NCI-H2081 treated with DMSO at 0.1 percent for 48 hours (cell line): ENCODE results near the gene ITIH3.

Source experiments
- DNase-seq: peaks from one replicate; lab custom pipeline; 2025; lab: John Stamatoyannopoulos, UW

ITIH3 gene

DNA sequence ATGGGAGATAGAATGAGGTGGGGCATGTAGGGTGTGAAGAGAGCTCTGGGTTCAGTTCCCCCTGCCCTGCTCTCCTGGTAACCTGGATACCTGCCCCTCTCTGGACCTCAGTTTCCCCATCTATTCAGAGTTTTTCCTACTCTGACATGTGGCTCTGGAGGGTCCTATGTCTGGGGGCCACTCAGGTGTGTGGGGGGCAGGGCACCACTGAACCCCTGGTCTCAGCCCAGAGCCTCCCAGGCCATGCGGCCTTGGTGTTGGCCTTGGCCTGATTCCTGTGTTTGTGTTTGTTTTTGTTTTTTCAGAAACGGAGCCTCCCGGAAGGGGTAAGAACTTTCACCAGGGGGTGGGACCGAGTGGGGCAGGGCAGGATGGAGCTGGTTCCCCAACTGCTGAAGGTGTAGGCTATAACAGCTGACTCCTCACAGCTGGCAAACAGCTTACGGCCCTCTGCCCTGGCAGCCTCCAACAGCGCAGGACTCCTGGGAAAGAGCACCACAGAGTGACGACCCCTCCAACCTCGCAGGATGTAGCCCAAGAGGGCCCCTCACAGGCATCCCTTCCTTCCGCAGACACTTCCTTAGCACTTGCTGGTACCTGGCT lies 803 bp downstream of the ITIH3 start:
- no peak for DNase-seq

DNA sequence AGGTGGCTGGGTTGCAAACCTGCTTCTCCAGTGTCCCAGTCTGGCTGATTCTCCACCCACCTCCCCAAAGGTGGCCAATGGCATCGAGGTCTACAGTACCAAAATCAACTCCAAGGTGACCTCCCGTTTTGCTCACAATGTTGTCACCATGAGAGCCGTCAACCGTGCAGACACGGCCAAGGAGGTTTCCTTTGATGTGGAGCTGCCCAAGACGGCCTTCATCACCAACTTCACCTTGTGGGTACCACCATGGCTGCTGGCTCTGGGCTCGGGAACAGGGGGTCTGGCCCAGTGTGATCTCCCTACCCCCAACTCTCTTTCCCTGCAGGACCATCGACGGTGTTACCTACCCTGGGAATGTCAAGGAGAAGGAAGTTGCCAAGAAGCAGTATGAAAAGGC lies 1.8 kb downstream of the ITIH3 start:
- no peak for DNase-seq

DNA sequence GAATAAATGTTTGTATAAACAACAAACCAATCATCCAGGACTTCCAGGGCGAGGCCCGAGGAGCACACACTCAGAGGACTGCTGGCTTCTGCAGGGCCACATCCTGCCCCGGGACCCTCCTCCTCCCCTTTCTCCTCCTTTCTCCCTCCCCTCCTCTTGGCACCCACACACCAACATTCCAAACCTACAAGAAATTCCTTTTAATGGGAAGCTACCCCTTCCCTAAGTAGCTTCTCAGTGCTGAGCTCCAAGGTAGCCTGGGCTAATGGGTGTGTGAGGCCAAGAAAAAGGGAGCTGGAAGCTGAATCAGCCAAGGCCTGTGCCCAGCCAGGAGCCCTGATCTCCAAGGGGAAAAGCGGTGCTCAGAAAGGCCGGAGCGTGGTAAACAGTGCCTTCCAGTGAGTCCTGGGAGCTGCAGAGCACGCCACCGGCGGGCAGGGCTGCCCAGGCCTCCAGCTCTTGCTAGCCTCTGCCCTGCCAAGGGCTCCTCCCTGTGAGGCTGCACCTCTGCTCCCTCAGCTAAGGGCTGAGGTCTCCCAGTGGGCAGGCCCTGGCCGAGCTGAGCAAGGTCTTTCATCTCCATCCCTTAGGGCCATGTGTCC lies 3.9 kb downstream of the ITIH3 start:
- no peak for DNase-seq

DNA sequence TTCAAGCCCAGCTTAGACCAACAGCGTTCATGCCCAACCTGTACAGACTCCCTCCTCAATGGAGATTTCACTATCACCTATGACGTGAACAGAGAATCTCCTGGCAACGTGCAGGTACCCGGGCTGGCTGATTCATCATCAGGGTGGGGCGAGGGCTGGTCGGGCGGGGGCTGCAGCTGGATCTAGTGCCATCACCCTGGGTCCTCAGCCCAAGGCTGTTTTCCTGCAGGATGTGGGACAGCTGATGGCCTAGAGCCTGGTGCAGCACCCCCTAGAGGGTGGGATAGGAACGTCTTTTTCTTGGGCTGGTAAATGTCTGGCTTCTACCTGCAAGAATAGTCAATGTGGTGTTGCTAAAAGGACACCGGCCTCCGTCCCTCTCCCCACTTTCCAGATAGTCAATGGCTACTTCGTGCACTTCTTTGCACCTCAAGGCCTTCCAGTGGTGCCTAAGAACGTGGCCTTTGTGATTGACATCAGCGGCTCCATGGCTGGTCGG lies 4.4 kb downstream of the ITIH3 start:
- DNase-seq, result no peak

DNA sequence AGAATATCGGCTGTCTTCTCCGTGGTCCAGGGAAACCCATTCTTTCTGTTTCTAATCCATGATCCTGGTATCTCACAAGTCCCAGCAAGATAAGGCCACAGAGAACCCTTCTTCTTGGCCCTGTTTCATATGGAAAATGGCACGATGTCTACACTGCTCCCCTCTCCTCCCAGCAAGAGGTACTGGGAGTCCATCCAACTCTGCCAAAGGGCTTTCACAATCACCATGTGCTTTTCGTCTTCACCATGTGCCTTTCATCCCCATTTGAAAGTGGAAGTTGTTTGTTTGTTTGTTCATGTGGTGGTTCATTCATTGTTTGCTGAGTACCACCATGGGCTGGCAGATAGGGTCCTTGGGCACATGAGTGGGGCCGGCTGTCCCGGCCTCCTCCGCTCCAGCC lies 5.5 kb downstream of the ITIH3 start:
- no peak for DNase-seq

DNA sequence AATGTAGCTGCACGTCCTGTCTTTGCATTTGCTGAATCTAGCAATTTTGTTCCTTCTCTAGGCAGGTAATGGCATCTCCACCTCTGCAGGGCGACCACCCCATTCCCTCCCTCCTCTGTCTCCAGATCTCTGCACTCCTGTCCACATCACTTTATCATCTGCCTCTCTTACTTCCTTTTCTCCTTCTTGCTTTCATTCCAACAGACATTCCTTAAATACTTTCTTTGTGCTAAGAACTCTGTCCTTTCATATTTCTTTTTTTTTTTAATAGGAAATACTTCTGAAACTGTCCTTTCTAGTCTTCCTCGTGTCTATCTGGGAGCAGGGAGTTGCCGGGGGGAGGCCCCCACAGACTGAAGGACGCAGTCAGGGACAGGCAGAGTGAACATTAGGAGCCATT lies 7.2 kb downstream of the ITIH3 start:
- no peak for DNase-seq

DNA sequence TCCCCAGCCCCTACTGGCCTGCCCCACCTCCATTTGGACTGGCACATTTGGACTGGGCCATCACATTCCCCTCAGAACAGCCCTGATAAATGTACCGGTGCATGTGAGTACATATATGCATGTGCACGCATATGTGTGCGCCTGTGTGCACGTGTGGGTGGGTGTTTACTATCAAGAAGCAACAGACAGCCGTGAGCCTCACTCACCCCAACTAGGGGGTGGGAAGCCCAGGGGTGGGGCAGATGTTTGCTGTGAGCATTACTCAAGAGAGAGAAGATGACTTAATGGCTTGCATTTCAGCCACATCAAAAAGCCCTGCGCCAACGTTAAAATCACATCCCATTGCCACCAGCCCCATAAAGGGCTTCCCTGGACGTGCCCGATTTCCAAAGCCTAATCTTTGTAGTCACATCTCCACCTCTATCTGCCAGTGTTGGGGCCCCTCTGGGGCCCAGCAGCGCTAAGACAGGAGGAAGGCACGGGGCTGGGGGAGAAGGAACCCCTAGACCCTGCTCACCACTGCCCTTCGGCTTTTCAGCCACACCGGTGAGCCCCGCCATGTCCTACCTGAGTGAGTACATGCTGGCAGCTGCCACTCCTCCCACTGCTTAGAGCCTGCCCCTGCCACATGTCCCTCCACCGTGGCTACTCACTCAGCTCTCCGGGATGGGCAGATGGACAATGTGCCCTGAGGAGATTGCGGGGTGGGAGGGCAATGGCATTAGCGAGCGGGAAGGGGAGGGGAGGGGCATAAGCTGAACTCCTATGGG lies 10.9 kb downstream of the ITIH3 start:
- no peak for DNase-seq

DNA sequence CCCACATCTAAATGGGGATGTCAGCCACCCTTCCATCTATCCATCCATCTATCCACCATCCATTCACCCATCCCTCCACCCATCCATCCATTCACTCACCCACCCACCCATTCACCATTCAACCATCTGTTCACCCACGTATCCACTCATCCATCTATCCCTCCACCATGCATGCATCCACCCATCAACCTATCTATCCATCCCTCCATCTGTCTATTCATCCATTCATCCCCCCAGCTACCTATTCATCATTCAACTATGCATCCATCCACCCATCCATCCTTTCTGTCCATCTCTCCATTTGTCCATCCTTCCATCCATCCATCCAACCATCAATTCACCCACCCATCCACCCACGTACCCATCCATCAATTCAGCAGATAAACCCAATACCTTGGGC lies 14.6 kb downstream of the ITIH3 start:
- DNase-seq, result no peak

DNA sequence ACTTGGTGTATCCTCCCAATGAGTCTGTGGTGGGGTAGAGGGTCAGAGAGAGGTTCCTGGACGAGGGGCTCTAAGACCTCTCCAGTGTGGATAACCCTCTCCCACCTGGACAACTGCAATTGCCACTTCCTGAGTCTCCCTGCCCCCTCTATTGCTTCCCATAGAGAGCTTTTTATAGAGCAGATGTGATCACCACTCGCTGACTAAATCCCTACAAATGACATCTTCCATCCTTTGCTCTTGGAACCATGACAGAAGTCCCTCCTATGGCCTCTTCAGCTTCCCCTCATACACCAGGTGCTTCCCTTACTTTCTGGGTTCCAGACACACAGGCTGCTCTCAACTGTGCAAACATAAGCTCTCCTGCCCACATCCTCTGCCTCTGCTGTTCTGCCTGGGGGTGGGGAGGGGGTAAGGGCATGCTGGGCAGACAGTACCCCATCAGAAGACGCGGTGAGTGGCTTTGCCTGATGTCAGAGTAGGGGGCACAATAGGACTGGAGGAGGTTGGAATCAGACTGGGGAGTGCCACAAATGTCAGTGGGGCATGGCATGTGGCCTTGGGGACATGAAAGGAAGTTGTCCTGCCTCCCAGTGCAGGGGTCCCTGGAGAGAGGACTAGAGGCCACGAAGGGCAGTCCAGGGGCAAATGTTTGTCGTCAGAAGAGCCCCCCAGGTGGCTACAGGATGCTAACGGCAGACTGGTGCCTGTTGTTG lies 15.2 kb downstream of the ITIH3 start:
- DNase-seq, result no peak

DNA sequence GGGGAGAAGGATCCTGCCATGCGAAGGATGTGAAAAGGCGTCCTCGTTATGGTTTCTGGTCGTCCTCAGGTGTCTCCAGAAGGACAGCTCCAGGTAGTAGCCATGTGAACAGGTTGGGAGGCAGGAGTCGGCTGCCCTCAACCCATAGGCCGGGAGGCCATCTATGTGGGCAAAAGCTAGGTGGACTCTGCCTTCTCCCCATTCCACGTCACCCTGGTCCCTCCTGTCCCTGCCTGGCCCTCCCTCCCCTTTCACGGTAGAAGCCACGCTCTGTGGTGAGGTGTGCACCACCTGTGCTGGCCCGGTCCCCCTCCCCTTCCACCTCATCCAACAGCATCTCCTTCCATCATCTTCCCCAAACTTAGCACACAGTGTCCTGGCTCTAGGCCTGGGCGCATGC lies 16.3 kb downstream of the ITIH3 start:
- no peak for DNase-seq

DNA sequence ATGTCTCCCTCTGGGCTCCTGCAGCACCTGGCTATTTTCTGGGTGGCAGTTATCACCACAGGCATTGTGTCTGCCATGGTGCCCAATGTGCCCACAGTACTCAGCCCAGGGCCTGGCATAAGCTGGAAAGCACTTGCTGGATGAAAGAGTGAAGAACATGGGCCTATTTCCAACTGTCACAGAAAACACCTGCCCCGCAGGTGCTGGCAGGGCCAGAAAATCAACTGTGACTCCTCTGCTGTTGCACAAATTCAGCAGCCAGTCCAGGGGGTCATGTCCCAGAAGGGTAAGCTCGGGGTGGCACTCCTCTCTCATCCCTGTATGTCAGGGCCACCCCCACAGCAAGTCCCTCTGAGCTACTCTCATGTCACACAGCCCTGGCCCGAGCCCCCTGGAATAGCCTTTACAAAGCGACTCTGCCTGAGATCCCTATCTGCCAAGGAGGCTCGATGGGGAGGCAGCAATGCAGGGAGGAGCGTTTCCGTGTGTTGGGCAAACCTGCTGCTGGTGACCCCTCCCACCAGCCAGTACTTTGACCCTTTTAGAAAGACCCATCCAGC lies 16.9 kb downstream of the ITIH3 start:
- no peak for DNase-seq

DNA sequence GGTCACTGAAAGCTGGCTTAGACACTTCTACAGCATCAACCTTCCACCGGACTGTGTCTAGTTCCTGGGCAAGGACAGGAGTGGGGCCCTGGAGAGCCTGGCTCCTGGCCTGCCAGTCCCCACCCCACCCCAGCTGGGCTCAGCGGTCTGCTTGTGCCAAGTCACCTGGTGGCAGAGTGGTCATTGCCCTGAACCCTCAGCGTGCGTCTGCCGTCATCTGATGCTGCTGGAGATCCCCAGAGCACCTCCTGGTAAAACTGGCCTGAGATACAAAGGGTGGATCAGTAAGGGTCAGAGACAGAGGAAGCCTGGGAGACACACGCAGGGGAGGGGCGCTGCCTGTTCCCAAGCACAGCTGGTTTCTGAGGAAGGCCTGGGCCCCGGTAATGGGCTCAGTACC lies 19.2 kb downstream of the ITIH3 start:
- no peak for DNase-seq

DNA sequence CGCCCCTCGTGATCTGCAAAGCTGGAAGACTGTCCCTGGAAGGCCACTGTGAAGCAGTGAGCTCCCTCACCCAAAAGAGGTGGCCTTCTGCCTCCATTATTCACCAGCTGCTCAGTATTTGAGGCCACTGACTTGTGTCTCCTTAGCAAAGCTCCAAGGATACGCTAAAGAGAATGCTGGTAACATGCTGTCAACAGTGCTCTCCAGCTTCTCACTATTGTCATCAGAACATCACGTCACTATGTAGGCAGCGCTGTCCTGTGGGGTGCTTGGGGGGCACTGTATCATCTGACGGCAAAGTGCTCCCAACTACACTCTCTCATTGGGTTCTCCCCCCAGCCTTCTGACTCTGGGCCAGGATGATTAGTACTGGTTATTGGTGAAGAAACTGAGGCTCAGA lies 21.6 kb downstream of the ITIH3 start:
- DNase-seq, result no peak

DNA sequence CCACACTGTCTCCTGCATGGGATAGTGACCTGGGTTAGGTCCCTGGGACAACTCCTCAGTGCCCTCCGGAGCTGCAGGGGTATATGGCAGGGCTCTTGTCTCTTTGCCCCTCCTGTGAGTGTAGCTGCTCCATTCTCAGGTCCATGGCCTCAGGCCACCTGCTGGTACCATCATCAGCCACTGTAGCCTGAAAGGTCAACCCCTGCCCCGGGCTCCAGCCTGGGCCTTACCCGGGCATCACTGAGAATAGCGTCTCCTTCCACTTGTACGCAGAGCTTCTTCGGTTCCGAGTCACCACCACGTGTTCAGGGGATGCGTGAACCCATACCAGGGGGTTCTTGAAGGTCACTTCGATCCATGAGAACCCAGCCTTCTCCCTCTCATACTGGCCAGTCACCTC lies 22.1 kb downstream of the ITIH3 start:
- no peak for DNase-seq

DNA sequence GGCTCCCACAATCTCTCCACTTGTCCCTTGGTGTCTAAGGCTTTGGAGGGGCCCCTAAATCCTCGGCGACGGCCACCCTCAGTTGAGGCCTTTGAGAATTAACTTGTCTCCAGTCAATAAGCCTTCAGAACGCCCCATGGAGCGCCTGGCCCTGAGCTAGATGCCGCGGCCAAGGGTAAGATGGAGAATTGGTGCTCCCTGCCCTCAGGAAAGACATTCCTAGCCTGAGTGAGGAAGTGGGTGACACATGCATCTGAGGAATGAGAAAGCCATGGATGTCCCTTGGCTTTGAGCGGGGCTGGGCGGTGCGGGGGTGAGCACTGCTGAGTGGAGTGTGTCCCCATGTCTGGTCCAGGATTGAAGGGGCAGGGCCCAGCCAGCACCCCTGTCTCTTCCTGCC lies 22.6 kb downstream of the ITIH3 start:
- no peak for DNase-seq

DNA sequence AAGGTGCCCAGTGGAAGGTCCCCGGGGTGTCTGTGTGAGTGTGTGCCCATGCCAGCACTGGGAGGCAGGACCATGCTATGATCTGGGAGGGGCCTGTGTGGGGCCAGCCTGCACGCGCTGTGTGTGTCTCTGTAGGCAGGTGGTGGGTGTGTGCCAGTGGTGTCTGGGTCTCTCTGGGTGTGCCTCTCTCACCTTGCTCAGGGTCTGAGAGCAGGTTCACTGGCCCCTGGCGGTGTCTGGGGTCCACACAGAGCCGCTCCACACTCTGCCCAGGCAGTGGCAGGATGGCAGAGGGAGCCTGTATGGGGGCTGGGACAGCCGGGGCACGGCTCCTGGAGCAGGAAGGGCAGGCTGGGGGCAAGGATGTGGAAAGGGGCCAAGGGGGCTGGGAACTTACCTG lies 23.3 kb downstream of the ITIH3 start:
- no peak for DNase-seq

DNA sequence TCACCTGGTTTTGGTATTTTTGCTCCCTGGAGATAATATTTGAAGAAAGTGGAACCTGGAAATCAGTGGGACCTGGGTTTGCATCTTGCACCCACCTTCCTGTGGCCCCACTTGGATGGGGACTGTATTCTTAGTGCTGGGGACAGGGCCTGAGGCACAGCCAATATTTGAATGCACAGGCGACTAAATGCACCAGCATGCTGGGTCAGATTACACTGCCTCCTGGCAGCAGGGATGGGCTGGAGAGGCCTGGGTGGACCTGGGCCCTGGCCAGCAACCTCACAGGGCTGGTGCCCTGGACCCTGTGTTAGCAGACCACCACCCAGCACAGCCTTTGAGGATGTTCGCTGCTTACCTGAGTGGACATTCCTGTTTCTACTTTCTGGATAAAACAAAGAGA lies 25.3 kb downstream of the ITIH3 start:
- DNase-seq, result no peak

DNA sequence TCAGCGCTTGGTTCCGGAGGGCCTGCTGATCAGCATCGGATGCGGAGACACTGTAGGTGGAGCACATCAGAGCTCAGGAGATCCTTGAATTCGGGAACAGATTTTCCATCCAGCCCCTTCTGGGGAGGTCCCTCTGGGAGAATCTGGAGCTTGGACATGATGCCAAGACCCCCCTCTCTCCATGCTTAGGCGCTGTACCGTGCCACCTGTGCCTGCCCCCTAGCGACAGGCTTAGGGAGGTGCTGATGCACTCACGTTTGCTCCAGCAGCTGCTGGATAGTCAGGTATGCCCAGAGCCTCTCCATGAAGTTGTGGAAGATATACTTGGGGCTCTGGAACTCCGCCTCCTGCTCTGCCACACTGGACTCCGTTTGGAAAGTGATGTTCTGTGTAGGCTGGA lies 26.1 kb downstream of the ITIH3 start:
- DNase-seq, result no peak

DNA sequence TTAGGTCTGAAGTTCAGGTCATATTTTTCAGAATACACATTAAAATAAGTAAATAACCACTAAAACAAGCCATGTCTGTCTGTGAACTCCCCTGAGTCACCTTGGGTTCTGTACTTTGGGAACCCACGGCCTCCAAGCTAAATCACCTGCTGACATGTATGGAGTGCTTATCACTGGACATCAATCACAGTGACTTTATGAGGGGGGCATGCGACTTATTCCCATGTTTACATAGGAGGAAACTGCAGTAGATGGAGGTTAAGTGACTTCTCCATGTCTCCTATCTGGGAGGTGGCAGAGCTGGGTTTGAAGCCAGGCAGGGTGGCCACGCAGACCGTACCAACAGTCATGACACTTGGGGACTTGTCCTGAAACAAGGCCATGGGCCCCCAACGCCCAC lies 27.8 kb downstream of the ITIH3 start:
- no peak for DNase-seq

DNA sequence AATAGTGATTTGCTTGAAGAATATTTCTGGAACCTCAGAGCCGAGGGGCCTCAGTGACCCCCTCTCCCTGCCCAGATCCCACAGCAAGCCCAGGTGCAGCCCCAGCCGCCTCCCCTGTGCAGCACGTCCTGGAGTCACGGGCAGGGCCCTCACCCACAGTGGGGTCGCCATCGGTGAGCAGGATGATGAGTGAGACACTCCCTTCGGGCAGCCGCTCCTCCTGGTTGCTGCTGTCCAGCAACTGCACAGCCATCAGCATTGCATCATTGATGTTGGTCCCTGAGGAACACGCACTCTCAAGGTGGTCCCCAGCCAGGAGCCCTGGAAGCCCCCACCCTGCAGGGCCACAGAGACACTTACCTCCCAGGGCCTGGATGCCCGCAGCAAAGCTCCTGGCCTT lies 29.4 kb downstream of the ITIH3 start:
- DNase-seq, result no peak

DNA sequence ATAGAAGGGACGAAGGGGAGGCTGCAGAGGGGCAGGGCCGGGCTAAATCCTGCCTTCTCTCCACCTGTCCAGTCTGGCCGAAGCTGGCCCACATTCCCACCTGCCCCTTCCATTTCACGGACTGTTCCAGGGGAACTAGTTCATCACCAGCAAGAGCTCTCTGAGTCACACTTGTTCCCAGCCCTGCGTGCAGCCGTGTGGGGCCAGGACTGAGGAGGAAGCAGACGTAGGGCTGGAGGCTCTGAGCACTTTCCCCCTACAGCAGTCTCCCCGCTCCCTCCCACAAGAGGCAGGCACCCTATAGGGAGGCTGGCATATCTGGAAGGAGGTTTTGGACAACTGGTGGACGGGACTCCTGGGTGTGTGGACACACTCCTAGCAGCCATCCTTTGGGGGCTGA lies 32.8 kb downstream of the ITIH3 start:
- DNase-seq, result no peak

DNA sequence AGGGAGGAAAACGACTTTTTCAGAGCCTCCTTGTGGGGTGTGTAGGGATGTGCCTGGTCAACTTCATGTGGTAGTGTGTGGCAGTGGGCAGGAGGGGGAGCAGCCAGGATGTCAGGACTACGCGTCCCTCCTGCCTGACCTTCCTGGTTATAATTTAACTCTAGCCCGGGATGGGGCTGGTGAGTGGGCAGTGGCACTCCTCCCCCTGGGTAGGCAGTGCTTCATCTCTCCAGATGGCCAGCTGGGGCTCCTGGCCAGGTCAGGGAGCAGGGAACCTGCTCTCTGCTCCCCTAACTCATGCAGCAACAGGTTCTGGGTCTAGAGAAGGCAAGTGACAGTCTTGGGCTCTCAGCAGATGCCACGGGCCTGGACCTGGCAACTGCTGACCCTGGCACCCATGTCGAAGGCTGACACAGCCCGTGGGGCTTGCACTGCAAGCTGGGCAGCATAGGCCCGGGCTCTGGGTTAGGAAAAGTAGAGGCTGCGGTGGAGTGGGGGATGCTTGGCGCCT lies 33.3 kb downstream of the ITIH3 start:
- DNase-seq, result no peak
